SW 1271 (cell line): Measurements from ENCODE around the gene DENND1A.
"Not testable (repeated sequence)": the region's sequence is repeated elsewhere in the genome, so short reads cannot be mapped to it uniquely, and the experiment has no call there.

ENCODE experiments used
- DNase-seq, 2 experiments: peaks; one replicate each; lab custom pipeline; 2025; lab: John Stamatoyannopoulos, UW

The DENND1A gene

GRCh38 chr9:123457583-123457982 lies 472.3 kb downstream of the DENND1A start:
- DNase-seq: no peak

GRCh38 chr9:123456011-123456410 lies 473.9 kb downstream of the DENND1A start:
- no peak for DNase-seq

GRCh38 chr9:123455187-123455586 lies 474.7 kb downstream of the DENND1A start:
- DNase-seq: no peak

- no peak for DNase-seq
These were observed 475.6 kb downstream of the DENND1A start for GRCh38 chr9:123454361-123454760.

- no peak for DNase-seq
These were observed 476.1 kb downstream of the DENND1A start for GRCh38 chr9:123453831-123454321.

GRCh38 chr9:123453076-123453667 lies 476.8 kb downstream of the DENND1A start:
- no peak for DNase-seq

GRCh38 chr9:123450996-123451395 lies 478.9 kb downstream of the DENND1A start:
- no peak for DNase-seq

GRCh38 chr9:123450098-123450770 lies 479.7 kb downstream of the DENND1A start:
- no peak for DNase-seq

- no peak for DNase-seq
These were observed 481.8 kb downstream of the DENND1A start for GRCh38 chr9:123447934-123448646.

- no peak for DNase-seq
These were observed 483.8 kb downstream of the DENND1A start for GRCh38 chr9:123445981-123446610.

- DNase-seq: no peak
These were observed 484.8 kb downstream of the DENND1A start for GRCh38 chr9:123445116-123445515.

- no peak for DNase-seq
These were observed 488.2 kb downstream of the DENND1A start for GRCh38 chr9:123441769-123442168.

- no peak for DNase-seq
These were observed 489.7 kb downstream of the DENND1A start for GRCh38 chr9:123440256-123440655.

- no peak for DNase-seq
These were observed 491.1 kb downstream of the DENND1A start for GRCh38 chr9:123438821-123439220.

GRCh38 chr9:123438321-123438720 lies 491.6 kb downstream of the DENND1A start:
- no peak for DNase-seq

- DNase-seq: no peak
These were observed 492.7 kb downstream of the DENND1A start for GRCh38 chr9:123437201-123437600.

GRCh38 chr9:123435471-123435870 lies 494.5 kb downstream of the DENND1A start:
- DNase-seq: no peak

- DNase-seq: peak in 1 of 2 experiments; percentile 29
These were observed 495.2 kb downstream of the DENND1A start for GRCh38 chr9:123434619-123435240.

- no peak for DNase-seq
These were observed 497.3 kb downstream of the DENND1A start for GRCh38 chr9:123432331-123433236.

GRCh38 chr9:123431581-123431980 lies 498.3 kb downstream of the DENND1A start:
- DNase-seq: no peak

- not testable (repeated sequence) for DNase-seq
These were observed 501.5 kb downstream of the DENND1A start for GRCh38 chr9:123428450-123428849.
